ENCODE results near the gene INTS15. TPM values are rescaled to one million over a fixed set of nuclear protein-coding genes. Genes with fewer than 3 reads are reported as not detected.

INTS15 gene
- total RNA-seq, 8 experiments from 2014 or later = 11.9 to 22.2 (median 16.6) TPM

DNA sequence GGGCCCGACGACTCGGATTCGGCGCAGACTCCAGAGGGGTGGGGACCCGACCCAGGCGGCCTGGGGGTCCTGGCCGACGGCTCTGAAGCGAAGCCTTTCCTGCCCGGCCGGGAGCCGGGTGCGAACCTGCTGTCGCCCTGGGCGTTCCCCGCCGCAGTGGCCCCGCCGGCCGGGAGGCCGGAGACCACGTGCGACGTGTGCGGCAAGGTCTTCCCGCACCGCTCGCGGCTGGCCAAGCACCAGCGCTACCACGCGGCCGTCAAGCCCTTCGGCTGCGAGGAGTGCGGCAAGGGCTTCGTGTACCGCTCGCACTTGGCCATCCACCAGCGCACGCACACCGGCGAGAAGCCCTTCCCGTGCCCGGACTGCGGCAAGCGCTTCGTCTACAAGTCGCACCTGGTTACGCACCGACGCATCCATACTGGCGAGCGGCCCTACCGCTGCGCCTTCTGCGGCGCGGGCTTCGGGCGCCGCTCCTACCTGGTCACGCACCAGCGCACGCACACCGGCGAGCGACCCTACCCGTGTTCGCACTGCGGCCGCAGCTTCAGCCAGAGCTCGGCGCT is 62.7 kb downstream of the INTS15 start:
- in situ Hi-C loops (cut with MboI; ENCODE audit: low pct_unique_long_range_greater_than_20kb in 2 of 9, low sequenced_read_pairs in 9 of 9, unreplicated experiment in 9 of 9) = no loop called here
- WGBS, 10 experiments = 80 to 100% (median 99%) methylated on average over 4 to 25 of the region's 75 CpGs; no CpG with 5 or more reads in 6 of the 10 experiments
- Histone ChIP-seq H3K27ac (no peak overlapping the region), H3K4me3 (no peak overlapping the region), H3K4me1 (replicated peaks in 1 of 2) (no peaks in the 10 kb centered on the region)
- ATAC-seq (replicated peaks in 6 of 8) = no peak

DNA sequence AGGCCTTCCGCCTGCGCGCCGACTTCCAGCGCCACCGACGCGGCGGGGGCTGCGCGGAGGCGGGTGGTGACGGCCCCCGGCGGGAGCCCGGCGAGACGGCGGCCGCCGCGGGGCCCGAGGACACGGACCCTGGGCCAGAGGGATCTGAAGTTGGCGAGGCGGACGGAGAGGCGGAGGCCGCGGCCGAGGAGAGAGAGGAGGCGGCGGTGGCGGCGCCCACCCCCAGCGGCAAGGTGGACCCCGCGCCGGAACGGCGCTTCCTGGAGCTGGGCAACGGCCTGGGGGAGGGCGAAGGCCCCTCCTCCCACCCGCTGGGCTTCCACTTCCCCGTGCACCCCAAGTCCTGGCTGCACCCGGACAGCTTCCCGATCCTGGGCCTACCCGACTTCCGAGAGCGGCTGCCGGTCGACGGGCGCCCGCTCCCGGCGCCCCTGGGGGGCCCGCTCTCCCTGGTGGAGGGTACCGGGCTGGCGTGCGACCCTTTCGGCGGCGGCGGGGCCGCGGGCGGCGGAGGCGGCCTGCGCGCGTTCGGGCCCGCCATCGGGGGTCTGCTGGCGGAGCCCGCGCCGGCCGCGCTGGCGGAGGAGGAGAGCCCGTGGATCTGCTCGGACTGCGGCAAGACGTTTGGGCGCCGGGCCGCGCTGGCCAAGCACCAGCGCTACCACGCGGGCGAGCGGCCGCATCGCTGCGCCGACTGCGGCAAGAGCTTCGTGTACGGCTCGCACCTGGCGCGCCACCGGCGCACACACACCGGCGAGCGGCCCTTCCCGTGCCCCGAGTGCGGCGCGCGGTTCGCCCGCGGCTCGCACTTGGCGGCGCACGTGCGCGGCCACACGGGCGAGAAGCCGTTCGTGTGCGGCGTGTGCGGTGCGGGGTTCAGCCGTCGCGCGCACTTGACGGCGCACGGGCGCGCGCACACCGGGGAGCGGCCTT is 63.5 kb downstream of the INTS15 start:
- Histone ChIP-seq H3K4me3 (no peak overlapping the region), H3K4me1 (replicated peaks in 1 of 2) (no peaks in the 10 kb centered on the region), H3K27ac (no peak overlapping the region)
- in situ Hi-C loops (cut with MboI; ENCODE audit: low pct_unique_long_range_greater_than_20kb in 2 of 9, low sequenced_read_pairs in 9 of 9, unreplicated experiment in 9 of 9) = no loop called here
- ATAC-seq (replicated peaks in 6 of 8) = no peak
- WGBS, 10 experiments = 95 to 100% (median 97%) methylated on average over 3 to 52 of the region's 146 CpGs; no CpG with 5 or more reads in 5 of the 10 experiments

DNA sequence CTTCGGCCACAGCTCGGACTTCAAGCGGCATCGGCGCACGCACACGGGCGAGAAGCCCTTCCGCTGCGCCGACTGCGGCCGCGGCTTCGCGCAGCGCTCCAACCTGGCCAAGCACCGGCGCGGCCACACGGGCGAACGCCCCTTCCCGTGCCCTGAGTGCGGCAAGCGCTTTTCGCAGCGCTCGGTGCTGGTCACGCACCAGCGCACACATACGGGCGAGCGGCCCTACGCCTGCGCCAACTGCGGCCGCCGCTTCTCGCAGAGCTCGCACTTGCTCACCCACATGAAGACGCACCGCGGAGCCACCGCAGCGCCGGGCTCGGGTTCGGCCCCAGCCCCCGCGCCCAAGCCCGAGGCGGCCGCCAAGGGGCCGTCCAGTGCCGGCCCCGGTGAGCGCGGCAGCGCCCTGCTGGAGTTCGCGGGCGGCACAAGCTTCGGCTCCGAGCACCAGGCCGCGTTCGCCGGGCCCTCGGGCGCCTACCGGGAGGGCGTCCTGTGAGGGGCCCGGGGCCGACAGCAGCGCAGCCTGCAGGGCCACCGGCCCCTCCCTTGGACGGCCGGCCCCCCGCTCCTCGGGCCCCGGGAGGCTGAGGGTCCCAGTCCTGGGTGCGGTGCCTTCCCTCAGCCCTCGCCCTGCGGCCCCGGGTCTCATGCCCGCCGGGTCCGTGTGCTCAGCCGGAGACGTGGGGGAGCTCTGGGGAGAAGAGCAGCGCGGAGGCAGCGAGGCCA is 64.5 kb downstream of the INTS15 start:
- no peak overlapping the region for H3K27ac ChIP-seq
- WGBS, 10 experiments = 95 to 100% (median 100%) methylated on average over 1 to 17 of the region's 94 CpGs; no CpG with 5 or more reads in 5 of the 10 experiments
- peaks cover 0 to 2% of the 10 kb centered on the region in 2 donors for H3K4me1 ChIP-seq (replicated peaks in 1 of 2)
- no peak for ATAC-seq (replicated peaks in 6 of 8)
- in situ Hi-C loops (cut with MboI; ENCODE audit: low pct_unique_long_range_greater_than_20kb in 2 of 9, low sequenced_read_pairs in 9 of 9, unreplicated experiment in 9 of 9) = no loop called here
- H3K4me3 ChIP-seq = no peak overlapping the region

DNA sequence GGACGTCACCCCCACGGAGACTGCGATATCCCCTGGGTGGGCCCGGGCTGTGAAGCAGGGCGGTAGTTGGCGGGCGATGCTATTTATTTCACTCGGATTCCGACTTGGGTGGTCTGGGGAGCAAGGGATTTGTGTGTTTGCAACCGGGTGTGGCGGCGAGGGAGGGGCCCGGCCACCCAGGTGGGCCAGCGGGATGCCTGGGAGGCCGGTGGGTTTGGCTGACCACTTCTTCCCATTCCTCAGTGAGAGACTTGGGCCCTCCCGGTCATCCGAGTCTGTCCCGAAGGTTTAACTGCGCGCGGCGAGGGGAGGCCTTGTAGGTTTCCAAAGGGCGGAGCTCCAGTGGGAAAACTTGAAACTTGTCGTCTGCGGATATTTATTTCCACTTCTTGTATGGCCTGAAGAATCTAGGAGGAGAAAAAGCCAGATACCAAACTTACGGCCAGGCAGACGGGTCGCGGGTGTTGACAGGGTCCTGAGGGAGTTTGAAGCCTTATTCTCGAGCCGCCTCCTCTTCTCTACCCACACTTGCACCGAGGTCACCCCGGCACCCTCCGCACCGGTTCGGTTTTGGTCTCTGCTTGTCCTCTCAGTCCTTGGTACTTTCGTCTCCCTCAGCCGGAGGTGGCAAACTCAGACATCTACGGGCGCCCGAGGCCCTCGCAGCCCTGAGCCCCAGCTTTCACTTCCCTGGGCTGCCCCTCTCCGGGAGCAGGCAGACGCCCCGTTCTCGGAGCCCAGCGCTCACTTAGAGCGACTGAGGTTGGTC is 65.2 kb downstream of the INTS15 start:
- in situ Hi-C loops (cut with MboI; ENCODE audit: low pct_unique_long_range_greater_than_20kb in 2 of 9, low sequenced_read_pairs in 9 of 9, unreplicated experiment in 9 of 9) = no loop called here

DNA sequence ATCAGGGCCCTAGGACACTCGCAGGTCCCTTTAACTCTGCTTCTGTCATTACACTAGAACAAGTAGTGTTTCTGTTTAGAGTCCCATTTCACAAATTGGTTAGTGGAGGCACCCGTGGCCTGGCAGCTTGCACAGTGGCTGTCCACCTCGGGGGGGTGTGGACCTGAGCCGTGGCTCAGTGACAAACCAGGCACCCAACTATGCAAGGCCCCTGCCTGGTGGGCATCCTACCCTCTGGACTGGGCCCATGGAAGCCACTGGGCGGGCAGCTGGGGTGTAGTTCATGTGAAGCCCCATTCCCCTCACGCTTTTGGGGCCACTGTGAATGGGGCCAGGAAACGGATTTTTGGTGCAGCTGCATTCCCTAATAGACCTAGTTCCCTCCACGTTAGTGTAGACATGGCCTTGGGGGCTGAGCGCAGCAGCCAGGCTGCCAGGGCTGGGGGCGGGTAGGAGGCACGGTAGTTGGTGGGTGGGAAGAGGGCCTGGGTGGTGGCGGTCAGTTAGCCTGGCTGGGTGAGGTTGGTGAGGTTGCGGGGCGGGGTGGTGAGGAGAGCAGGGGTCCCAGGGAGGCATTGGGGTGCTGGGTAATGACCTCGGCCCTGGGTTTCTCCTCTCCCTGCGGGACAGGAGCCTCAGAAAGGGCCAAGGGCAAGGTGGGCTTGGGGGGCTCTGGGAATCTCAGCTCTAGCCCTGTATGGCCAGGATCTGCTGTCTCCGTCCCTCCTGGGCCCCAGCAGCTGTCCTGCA is 66.0 kb downstream of the INTS15 start:
- H3K4me1 ChIP-seq (replicated peaks in 1 of 2) = peaks cover 0 to 3% of the 10 kb centered on the region in 2 donors
- 20 to 100% (median 83%) methylated on average over 1 to 3 of the region's 17 CpGs; no CpG with 5 or more reads in 3 of the 10 experiments for WGBS, 10 experiments
- ATAC-seq (replicated peaks in 6 of 8) = no peak
- H3K4me3 ChIP-seq = no peak overlapping the region
- in situ Hi-C loops (cut with MboI; ENCODE audit: low pct_unique_long_range_greater_than_20kb in 2 of 9, low sequenced_read_pairs in 9 of 9, unreplicated experiment in 9 of 9) = no loop called here
- H3K27ac ChIP-seq = no peak overlapping the region

More for the DNA sequence above, 65.2 kb downstream of the INTS15 start:
- WGBS, 10 experiments = 90 to 100% (median 96%) methylated on average over 6 to 16 of the region's 48 CpGs; no CpG with 5 or more reads in 4 of the 10 experiments
- no peak overlapping the region for H3K27ac ChIP-seq
- no peak for ATAC-seq (replicated peaks in 6 of 8)
- no peak overlapping the region for H3K4me3 ChIP-seq
- H3K4me1 ChIP-seq (replicated peaks in 1 of 2) = peaks cover 0 to 3% of the 10 kb centered on the region in 2 donors

DNA sequence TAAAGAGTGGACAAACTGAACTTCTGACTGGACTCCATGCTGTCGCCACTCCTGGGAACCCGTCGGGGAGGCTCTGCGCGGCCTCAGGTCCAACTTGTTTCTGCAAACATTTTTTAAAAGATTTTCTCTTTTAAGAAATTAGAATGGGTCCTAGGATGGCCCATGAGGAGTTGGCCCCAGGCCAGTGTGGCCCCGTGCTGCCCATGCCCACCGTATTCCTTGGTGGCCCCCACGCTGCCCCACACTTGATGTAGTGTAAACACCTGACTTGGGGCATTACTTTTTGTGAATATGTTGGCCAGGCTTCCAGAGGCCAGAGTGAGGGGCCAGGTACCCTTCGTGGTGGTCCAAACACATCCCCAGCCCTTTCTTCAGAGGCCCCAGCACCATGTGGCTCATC is 66.6 kb downstream of the INTS15 start:
- Histone ChIP-seq H3K27ac (no peak overlapping the region), H3K4me3 (no peak overlapping the region), H3K4me1 (replicated peaks in 1 of 2) (peaks cover 0 to 3% of the 10 kb centered on the region in 2 donors)
- no peak for ATAC-seq (replicated peaks in 6 of 8)
- WGBS, 10 experiments = 80 to 100% (median 97%) methylated on average over 1 to 9 of the region's 9 CpGs; no CpG with 5 or more reads in 3 of the 10 experiments
- in situ Hi-C loops (cut with MboI; ENCODE audit: low pct_unique_long_range_greater_than_20kb in 2 of 9, low sequenced_read_pairs in 9 of 9, unreplicated experiment in 9 of 9) = no loop called here

Other genes starting within 250 kb of the INTS15 start
- 10 to 100 TPM in 6 of 8 experiments, 1 to 10 TPM in 2; 9.5 to 37.9 (median 30.4) TPM for gene FAM220A, start 241.1 kb upstream of the INTS15 start, total RNA-seq
- gene RAC1, start 215.5 kb upstream of the INTS15 start, total RNA-seq = 100 to 1,000 TPM in 4 of 8 experiments, 10 to 100 TPM in 4; 66.7 to 133 (median 97.2) TPM
- gene DAGLB, start 142.1 kb upstream of the INTS15 start, total RNA-seq = 10 to 100 TPM; 13.3 to 20.6 (median 17.9) TPM
- 100 to 1,000 TPM in 5 of 8 experiments, 10 to 100 TPM in 3; 56.3 to 160 (median 101) TPM for gene KDELR2, start 105.9 kb upstream of the INTS15 start, total RNA-seq
- under 1 TPM in 6 of 8 experiments, not detected in 2; 0.08 to 0.38 (median 0.22) TPM for gene GRID2IP, start 38.6 kb upstream of the INTS15 start, total RNA-seq
- 10 to 100 TPM; 39.6 to 69.8 (median 58.8) TPM for gene ZDHHC4, start 12.6 kb upstream of the INTS15 start, total RNA-seq
- gene ZNF853, start 25.6 kb downstream of the INTS15 start, total RNA-seq = 10 to 100 TPM in 2 of 8 experiments, 1 to 10 TPM in 5, under 1 TPM in 1; 0.15 to 13.3 (median 8.4) TPM
- 10 to 100 TPM in 7 of 8 experiments, 1 to 10 TPM in 1; 6.2 to 16.8 (median 12.4) TPM for gene ZNF316, start 47.3 kb downstream of the INTS15 start, total RNA-seq
- gene ZNF12, start 116.9 kb downstream of the INTS15 start, total RNA-seq = 10 to 100 TPM; 12.5 to 31.7 (median 24.1) TPM
- gene RSPH10B2, start 164.1 kb downstream of the INTS15 start, total RNA-seq = 1 to 10 TPM in 3 of 8 experiments, under 1 TPM in 5; 0.46 to 5.1 (median 0.79) TPM
- 100 to 1,000 TPM in 1 of 8 experiments, 10 to 100 TPM in 7; 34.8 to 107 (median 55.2) TPM for gene CCZ1B, start 236.3 kb downstream of the INTS15 start, total RNA-seq

All from motor neuron (in vitro differentiated cells).